HepG2 (cell line): ENCODE data around the gene FGF10. TPM values are rescaled to one million over a fixed set of nuclear protein-coding genes. Genes with fewer than 3 reads are reported as not detected.

Source experiments
- ATAC-seq: fragments of 200-7000 bp; cut with Tn5 transposase; 3 replicates; pipeline ENCODE4 v1.9.1; 2020; ENCODE audit warnings: mild to moderate bottlenecking, moderate library complexity
- BruUV-seq: library from RNA; stranded (reverse); fragments of 400-500 nt; replicated peaks from 2 replicates; lab custom pipeline; 2021; lab: Mats Ljungman, UMichigan
- CTCF ChIA-PET: fragments of 300-600 bp; formaldehyde crosslinking; extraction: SDS; loops from one replicate; lab custom pipeline; 2021; ENCODE audit warnings: low total read pairs, inconsistent platforms, low intra/inter-chr PET ratio; lab: Yijun Ruan, JAX
- POLR2A ChIA-PET: fragments of 350-600 bp; sonication (Branson Sonifier 250); formaldehyde crosslinking; loops from one replicate; lab custom pipeline; 2020; ENCODE audit warnings: antibody characterized with exemption, inconsistent platforms; lab: Yijun Ruan, JAX
- DNase-seq: peaks from one replicate; pipeline ENCODE4 v3.0.0-alpha.2; 2015; ENCODE audit warnings: low spot score
- FAIRE-seq: peaks from 3 replicates; lab custom pipeline; 2011; peaks lifted over from hg19 to GRCh38; lab: Jason Lieb, UNC
- H2AFZ ChIP-seq: one replicate; pipeline ENCODE4 v1.6.1; 2011; ENCODE audit warnings: low read length, inconsistent platforms
- H3K27ac ChIP-seq: fragments of 300-600 bp; 3 replicates; pipeline ENCODE4 v1.8.0; 2011; ENCODE audit warnings: mixed run types, mild to moderate bottlenecking, mixed read lengths, low read length, inconsistent platforms; ENCODE audit not compliant: insufficient read depth; ENCODE audit errors: extremely low read length
- H3K27me3 ChIP-seq, 2 experiments: fragments of 200-600 bp in 1 of 2; 2 replicates in 1 of 2; 3 replicates in 1 of 2; pipeline versions ENCODE4 v1.6.0 to v1.8.0; 2011; ENCODE audit warnings: low read length in 2 of 2, mild to moderate bottlenecking in 2 of 2, moderate library complexity in 2 of 2, inconsistent platforms in 1 of 2; ENCODE audit not compliant: insufficient read depth in 2 of 2, control insufficient read depth in 1 of 2
- H3K36me3 ChIP-seq, 2 experiments: fragments of 200-600 bp in 1 of 2; replicated peaks in 1 of 2; 2 replicates in 1 of 2; 3 replicates in 1 of 2; pipeline versions ENCODE4 v1.5.1 to v1.8.0; 2011; ENCODE audit warnings: low read length in 2 of 2, inconsistent platforms in 1 of 2; ENCODE audit not compliant: insufficient read depth in 2 of 2, control insufficient read depth in 1 of 2
- H3K4me1 ChIP-seq: 2 replicates; pipeline ENCODE4 v1.5.1; 2012; ENCODE audit warnings: low read length, inconsistent platforms; ENCODE audit not compliant: insufficient read depth
- H3K4me2 ChIP-seq: 2 replicates; pipeline ENCODE4 v1.6.0; 2011; ENCODE audit warnings: low read depth, low read length, inconsistent platforms
- H3K4me3 ChIP-seq, 3 experiments: fragments of 200-600 bp in 1 of 3; sonication (generic), shearing (Covaris generic) in 1 of 3; replicated peaks in 1 of 3; 2 replicates each; pipeline ENCODE4 v1.5.1; 2011 to 2016; ENCODE audit warnings: low read length in 3 of 3, inconsistent platforms in 2 of 3, low read depth in 2 of 3, mild to moderate bottlenecking in 2 of 3, control low read depth in 1 of 3, mixed read lengths in 1 of 3; ENCODE audit not compliant: insufficient read depth in 1 of 3
- H3K79me2 ChIP-seq: one replicate; pipeline ENCODE4 v1.6.1; 2011; ENCODE audit warnings: low read length, inconsistent platforms; ENCODE audit not compliant: insufficient read depth
- H3K9ac ChIP-seq: 2 replicates; pipeline ENCODE4 v1.6.0; 2011; ENCODE audit warnings: mild to moderate bottlenecking, low read depth, low read length, inconsistent platforms; ENCODE audit not compliant: insufficient read depth
- H3K9me3 ChIP-seq: 2 replicates; pipeline ENCODE4 v1.5.1; 2012; ENCODE audit warnings: mild to moderate bottlenecking, low read length
- H4K20me1 ChIP-seq: 2 replicates; pipeline ENCODE4 v1.6.0; 2011; ENCODE audit warnings: inconsistent platforms, mild to moderate bottlenecking, low read length, moderate library complexity; ENCODE audit not compliant: insufficient read depth
- ARID2 ChIP-seq: sonication (generic); formaldehyde crosslinking; IDR thresholded peaks from 2 replicates; pipeline ENCODE4 v1.8.1; 2022; ENCODE audit warnings: mild to moderate bottlenecking, missing genetic modification reagents, borderline replicate concordance
- ATF3 ChIP-seq: sonication (generic); formaldehyde crosslinking; IDR thresholded peaks from 2 replicates; pipeline ENCODE4 v1.4.0; 2020; ENCODE audit warnings: missing genetic modification reagents
- FIP1L1 ChIP-seq: fragments of 200-400 bp; formaldehyde crosslinking; IDR thresholded peaks from 2 replicates; pipeline ENCODE4 v1.6.1; 2018; ENCODE audit warnings: low read depth, mild to moderate bottlenecking, low read length, moderate library complexity, borderline replicate concordance; ENCODE audit not compliant: insufficient read depth
- HMG20A ChIP-seq: IDR thresholded peaks from 2 replicates; pipeline ENCODE4 v1.6.1; 2016; ENCODE audit warnings: borderline replicate concordance
- KAT8 ChIP-seq: IDR thresholded peaks from 2 replicates; pipeline ENCODE4 v1.6.1; 2016; ENCODE audit warnings: missing genetic modification reagents, missing compliant biosample characterization
- MAFG ChIP-seq: sonication (generic); formaldehyde crosslinking; IDR thresholded peaks from 2 replicates; pipeline ENCODE4 v1.5.1; 2020; ENCODE audit warnings: mild to moderate bottlenecking, missing genetic modification reagents
- NR2C2 ChIP-seq: sonication (generic); formaldehyde crosslinking; IDR thresholded peaks from 2 replicates; pipeline ENCODE4 v1.4.0; 2020; ENCODE audit warnings: missing genetic modification reagents, mild to moderate bottlenecking, moderate library complexity, borderline replicate concordance
- SYNCRIP ChIP-seq: fragments of 200-400 bp; formaldehyde crosslinking; IDR thresholded peaks from 2 replicates; pipeline ENCODE4 v1.6.1; 2018; ENCODE audit warnings: mild to moderate bottlenecking, low read depth, low read length; ENCODE audit not compliant: insufficient read depth
- ZFP82 ChIP-seq: sonication (generic); formaldehyde crosslinking; IDR thresholded peaks from 2 replicates; pipeline ENCODE4 v1.5.1; 2020; ENCODE audit warnings: mild to moderate bottlenecking, missing genetic modification reagents, borderline replicate concordance
- WGBS: methylation state at CpG from one replicate; pipeline ENCODE4 v1.1.6; 2017; ENCODE audit warnings: low lambda C conversion rate; 5-methylcytosine and 5-hydroxymethylcytosine counted together
- in situ Hi-C: cut with HindIII; loops from 2 replicates; pipeline ENCODE4 v1.10.0; 2017; ENCODE audit warnings: low pct_unique_long_range_greater_than_20kb; ENCODE audit not compliant: extremely low pct_ligation_motif_present
- intact Hi-C: fragments of 100-400 bp; cut with micrococcal nuclease; formaldehyde crosslinking; loops from one replicate; pipeline ENCODE4 v1.10.0; 2022; ENCODE audit not compliant: unreplicated experiment
- polyA plus RNA-seq, 8 experiments: library from polyadenylated mRNA; depleted of rRNA in 3 of 8; stranded (reverse) in 7 of 8; unstranded in 1 of 8; fragments of >200 nt; fragmentation: Illumina TruSeq in 4 of 8; extraction: Trizol in 4 of 8; gene quantifications; 2 replicates each; pipeline versions ENCODE4 v1.2.1 to v1.2.3, GENCODE V29; 2011 to 2016; ENCODE audit warnings: low read depth in 4 of 8, missing spikeins in 1 of 8, mixed read lengths in 1 of 8; ENCODE audit not compliant: insufficient read depth in 1 of 8
- total RNA-seq, 5 experiments: library from RNA; depleted of rRNA; stranded (reverse); fragments of >200 nt; fragmentation: Illumina TruSeq; extraction: Trizol; gene quantifications; 2 replicates each; pipeline ENCODE4 v1.2.3, GENCODE V29; 2016; ENCODE audit warnings: low read depth in 1 of 5

The FGF10 gene
- total and polyA plus RNA-seq, 2 of the 13 experiments (the other 11 are each of a cell fraction or from before 2014, with no cell fraction given): not detected

GRCh38 chr5:44385291-44385900, 3.8 kb downstream of the FGF10 start:
- Histone ChIP-seq H3K4me3 (no peak overlapping the region), H3K36me3 (no peaks in the 10 kb centered on the region), H2AFZ (no peak overlapping the region), H4K20me1 (no peaks in the 10 kb centered on the region), H3K27ac (no peak overlapping the region)
- BruUV-seq: no TSS peak
- TF ChIP-seq FIP1L1: no peak
- no peak for TF ChIP-seq MAFG (CRISPR knock-in tag)
- no peak for TF ChIP-seq ATF3 (CRISPR knock-in tag)
- no peak for TF ChIP-seq SYNCRIP
- TF ChIP-seq ZFP82 (CRISPR knock-in tag): no peak
- no peak for TF ChIP-seq HMG20A
- no peak for TF ChIP-seq KAT8 (CRISPR knock-in tag)
- no peak for TF ChIP-seq NR2C2 (CRISPR knock-in tag)
- TF ChIP-seq ARID2 (CRISPR knock-in tag): no peak
- TF ChIP-seq, all 625 proteins: peak for 0
- no peak overlapping the region for H3K9ac ChIP-seq
- in situ Hi-C loops (no loop called here), intact Hi-C loops (no loop called here)
- WGBS: 0% methylated on average over 4 of the region's 4 CpGs
- DNase-seq (no peak), ATAC-seq (no peak), FAIRE-seq (no peak)
- POLR2A ChIA-PET: no interaction called here
- H3K4me2 ChIP-seq: no peak overlapping the region
- H3K4me1 ChIP-seq: no peaks in the 10 kb centered on the region
- H3K27me3 ChIP-seq: peaks cover 0 to 28% of the 10 kb centered on the region in 2 experiments; a peak in 4 of 5 replicates
- CTCF ChIA-PET: no interaction called here
- H3K79me2 ChIP-seq: no peaks in the 10 kb centered on the region
- no peaks in the 10 kb centered on the region for H3K9me3 ChIP-seq
